Stimulated activated CD4-positive, alpha-beta T cell treated with anti-CD3 and anti-CD28 coated beads, Interleukin-1b, Interleukin-23, amount 100 ng/mL, for 4 hours (primary cell): ENCODE measurements around the gene EFNA5.

Experiments used
- DNase-seq, 2 donors: peaks; one replicate each; pipeline ENCODE4 v3.0.0-alpha.2; 2020; ENCODE audit warnings: low read depth in 2 of 2

Gene EFNA5

GRCh38 chr5:107486489-107486888, 184.2 kb downstream of the EFNA5 start:
- DNase-seq = peak in 1 of 2 donors; percentile 14

- no peak for DNase-seq
These were observed 185.6 kb downstream of the EFNA5 start for GRCh38 chr5:107485184-107485583.

DNA sequence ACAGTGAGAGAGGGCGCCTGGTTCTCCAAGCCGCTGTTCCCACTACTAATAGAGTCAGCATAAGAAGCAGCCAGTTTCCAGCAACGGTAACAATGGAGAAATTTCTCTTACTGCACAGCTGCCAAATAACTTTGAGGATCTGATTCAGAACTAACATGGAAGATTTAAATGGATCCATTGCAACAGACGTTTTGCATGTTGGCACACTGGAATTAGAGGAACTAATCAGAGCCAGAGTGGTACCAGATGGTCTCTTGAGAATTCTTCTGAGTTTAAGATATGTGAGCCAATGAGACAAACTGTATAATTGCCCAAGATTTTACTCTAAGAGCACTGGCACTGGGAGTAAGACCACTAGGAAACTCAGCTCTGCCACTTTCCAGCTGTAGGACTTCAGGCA, 186.5 kb downstream of the EFNA5 start:
- DNase-seq = no peak

DNA sequence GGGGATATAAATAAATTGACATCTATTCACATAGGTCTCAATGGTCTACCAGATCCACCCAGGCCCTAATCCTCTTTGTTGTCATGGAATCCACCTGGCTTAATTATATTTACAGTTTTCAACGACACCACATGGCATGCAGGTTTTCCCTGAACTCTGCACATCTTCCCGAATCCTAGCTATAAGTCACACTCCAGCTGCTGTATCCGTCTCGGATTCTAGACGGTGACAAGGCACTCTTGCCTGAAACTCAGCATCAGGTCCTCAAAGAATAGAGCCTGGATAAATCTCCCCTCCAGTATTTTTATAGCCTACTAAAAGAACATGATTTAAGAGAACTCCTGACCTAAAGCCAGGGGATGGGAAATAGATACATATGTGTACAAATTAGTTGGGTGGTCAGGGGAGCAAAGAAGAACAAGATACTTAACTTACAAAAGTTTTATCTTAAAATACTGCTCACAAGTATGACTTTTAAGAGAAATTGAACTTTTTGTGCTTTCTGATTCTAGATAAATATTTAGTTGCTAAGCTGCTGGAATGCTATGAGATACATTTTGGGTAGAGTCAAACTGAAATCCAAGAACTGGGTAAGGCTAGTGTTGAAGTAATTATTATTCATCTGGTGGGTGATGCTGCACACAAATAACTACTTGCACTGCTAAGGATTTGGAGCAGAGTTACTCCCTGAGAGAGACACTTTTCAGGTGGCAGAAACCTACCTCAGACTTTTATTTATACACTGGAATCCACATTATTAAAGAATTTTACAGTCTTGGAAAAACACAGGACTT, 187.3 kb downstream of the EFNA5 start:
- no peak for DNase-seq

DNA sequence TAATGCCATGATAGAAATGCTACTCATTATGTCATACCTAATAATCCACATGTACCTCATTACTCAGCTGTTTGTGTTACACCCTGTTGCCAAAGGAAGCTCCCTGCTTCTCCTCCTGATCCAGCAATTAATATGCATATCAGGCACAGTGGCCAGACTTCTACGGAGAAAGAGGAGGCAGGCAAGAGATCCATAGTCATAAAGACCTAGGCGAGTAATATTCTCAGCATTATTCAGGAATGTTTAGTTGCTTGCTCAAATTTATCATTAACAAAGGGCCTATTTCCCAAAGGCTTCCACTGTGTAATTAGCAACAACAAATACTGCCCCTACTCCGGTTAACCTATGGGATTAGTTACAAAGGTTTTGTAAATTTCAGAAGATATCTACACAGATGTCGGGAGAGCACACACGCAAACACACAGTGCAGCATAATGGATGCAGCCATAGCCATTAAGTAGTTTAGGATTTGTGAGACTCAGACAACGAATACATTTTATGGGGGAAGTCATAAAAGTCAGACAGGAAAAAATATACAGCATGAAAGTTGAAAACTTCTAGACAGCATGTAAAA, 192.6 kb downstream of the EFNA5 start:
- DNase-seq = no peak

GRCh38 chr5:107477492-107477891, 193.2 kb downstream of the EFNA5 start:
- no peak for DNase-seq

GRCh38 chr5:107476783-107477182, 194.0 kb downstream of the EFNA5 start:
- DNase-seq = no peak

DNA sequence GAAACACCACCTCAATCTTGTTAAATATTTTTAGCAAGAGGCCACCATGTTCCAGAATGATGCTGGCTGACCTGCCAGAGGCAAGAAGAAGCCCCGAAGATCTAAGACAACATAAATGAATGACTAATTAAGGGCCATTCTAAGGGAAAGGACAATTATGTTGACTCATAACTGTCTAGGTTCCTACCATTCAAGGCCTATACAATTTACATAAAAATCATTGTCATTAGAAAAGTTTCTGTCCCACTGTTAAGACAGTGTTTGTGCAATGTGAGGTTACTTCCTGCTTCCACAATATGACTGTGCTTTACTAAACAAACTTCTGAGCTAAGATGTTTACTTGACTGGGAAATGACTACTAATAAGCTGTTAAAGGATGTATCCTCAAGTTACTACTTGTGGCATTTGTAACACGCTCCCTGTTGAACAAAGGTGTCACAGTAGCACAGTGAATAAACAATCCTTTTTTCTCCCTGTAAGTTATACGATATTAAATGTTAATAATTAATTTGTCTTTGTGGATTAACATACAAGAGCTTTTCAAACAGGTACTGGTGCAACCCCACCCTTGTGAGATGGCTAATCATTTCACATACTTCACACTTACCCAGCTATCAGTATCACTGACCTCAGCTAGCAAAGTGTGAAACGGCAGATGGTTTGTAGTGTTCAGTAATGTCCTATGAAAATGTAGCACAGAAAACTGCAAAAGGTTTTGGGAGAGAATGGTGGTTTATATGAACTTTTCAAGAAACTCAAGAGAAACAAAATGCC, 195.8 kb downstream of the EFNA5 start:
- no peak for DNase-seq

DNA sequence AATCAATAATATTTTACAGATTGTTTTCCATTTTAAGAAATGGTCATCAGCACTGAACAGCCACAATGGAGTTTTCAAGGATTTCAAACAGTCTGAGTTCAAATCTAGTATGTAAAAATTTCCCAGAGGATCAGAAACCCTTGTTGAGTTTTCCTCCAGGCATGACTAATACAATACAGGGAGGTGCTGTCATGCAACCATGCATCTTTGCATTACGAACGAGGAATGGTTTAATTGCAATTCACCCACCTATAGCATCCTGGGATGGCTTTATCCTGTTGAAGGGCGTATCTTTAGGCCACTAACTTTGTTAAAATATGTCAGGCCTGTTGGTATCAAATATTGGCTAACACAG, 196.4 kb downstream of the EFNA5 start:
- DNase-seq = no peak

- no peak for DNase-seq
These were observed 198.1 kb downstream of the EFNA5 start for GRCh38 chr5:107472620-107473064.

DNA sequence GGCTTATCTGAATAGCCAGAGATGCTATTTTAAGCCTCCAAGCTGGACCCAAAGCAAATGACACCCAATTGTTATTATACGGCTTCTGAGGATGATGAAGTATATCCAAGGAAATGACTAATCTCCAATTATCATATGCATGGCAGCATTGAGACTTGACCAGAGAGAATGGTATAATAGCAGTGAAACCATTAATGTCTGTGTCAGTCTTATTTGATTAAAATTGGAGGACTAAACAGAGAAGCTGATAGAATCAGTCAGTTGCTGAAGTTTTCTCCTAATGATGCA, 200.5 kb downstream of the EFNA5 start:
- no peak for DNase-seq

DNA sequence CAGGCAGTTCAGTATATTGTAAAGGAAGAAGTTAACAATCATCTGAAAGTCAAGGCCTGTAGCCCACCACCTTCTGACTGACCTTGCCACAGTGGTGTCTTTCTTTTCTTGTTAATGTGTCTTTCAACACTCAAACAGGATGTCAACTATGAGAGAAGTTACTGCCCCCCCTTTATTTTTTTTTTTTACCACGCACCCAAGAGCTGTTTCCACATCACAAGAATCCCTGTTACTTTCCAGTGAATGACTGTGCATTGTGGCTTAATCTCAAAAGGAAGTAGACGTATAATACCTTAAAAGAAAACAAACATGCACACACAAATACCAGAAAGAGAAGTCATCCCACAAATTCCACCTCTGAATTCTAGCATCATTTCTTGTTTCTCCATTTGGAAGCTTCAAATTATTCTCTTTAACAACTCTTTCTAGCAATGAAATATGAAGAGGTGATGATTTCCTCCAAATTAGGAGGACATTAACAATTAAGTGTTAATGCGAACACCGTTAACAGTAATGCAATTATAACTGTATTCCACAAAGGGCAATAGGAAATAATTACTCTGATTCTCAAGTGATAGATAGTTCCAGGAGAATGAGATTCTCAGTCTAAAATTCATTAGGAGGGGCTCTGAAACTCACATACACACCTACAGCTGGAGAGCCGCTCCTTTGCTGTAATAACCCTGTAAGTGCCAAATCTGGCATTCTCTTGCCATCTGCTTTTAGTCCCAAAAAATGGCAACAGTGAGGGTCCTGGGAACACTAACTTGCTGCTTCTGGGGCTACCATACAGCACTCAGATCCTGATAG, 201.0 kb downstream of the EFNA5 start:
- DNase-seq = no peak

- DNase-seq = no peak
These were observed 201.7 kb downstream of the EFNA5 start for GRCh38 chr5:107469064-107469463.

DNA sequence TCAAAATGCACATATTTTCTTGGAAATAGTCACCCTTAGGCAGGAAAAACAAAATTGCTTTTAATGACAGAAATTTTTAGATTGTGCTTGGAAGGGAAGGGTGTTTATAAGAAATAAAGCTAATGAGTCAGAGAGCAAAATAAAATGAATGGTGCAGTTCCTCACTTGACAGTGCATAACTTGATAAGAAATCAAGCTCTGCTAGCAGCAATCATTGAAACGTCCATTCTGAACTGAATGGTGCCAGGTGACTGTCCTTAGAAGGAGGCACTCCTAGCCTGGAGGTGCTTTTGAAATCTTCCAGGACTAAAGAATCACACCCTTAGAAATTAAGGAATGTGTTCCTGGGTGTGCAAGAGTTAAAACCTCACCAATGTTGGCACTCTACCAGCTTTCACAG, 202.5 kb downstream of the EFNA5 start:
- DNase-seq = no peak

- DNase-seq = no peak
These were observed 203.4 kb downstream of the EFNA5 start for GRCh38 chr5:107467137-107467932.

GRCh38 chr5:107466233-107466769, 204.4 kb downstream of the EFNA5 start:
- no peak for DNase-seq

GRCh38 chr5:107464876-107465275, 205.9 kb downstream of the EFNA5 start:
- no peak for DNase-seq

DNA sequence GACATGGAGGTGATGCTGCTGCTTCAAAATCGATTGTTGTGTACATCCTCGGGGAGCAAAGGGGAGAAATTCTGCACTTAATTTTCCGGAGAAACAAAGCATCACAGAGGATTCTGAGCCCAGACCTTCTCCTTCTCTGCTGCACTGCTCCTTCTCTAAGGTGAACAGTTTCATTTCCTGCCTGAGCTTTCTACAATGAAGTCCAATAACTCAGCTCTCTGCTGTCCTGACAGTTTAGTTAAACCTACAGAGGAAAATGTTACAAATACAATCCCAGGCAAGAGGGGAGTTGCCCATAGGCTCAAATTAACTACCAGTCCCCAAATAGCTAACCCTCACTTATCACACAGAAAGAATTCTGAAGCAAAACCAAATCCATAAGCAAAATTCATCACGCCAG, 206.3 kb downstream of the EFNA5 start:
- no peak for DNase-seq

DNA sequence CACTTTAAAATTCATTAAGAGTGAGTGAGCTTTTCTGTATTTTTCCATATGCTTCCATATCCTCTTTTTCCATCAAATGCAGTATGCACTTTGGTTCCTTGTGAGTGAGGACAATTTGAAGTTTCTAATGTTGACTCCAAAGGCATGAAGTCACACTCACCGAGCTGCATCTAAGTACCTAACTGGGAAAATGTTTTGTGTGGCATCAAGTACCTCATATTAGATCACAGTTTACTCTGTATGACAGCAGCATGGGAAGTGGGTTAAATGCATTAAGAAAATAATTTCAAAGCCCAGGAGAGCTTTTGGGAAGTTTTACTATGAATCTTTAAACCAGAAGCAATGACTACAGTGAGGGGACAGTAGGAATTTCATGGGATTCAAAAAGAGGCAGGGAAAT, 207.0 kb downstream of the EFNA5 start:
- DNase-seq = no peak

DNA sequence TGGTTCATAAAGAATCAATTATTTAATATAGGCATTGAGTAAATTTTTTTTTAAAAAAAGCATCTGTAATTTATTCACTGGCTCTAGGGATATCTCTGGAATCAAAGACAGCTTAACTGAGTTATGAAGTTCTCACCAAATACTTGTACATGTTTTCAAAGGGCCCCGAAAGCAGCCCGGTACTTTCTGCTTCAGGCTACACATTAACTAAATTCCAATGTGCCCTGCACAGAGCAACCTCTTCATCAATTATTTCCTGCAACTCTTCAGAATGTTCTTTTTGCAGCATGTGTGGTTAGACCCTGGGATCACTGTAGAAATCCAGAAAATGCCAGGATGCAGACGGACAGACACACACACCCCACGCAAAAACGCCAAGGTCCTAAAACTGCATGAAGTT, 209.0 kb downstream of the EFNA5 start:
- DNase-seq = no peak

GRCh38 chr5:107460789-107461188, 209.9 kb downstream of the EFNA5 start:
- no peak for DNase-seq
